OCI-LY3 (cell line): ENCODE measurements around the gene ESCO1.

Source experiments
- EZH2phosphoT487 ChIP-seq: fragments of 200-600 bp; shearing (Covaris generic); IDR thresholded peaks from 2 replicates; pipeline ENCODE4 v1.6.1; 2018; ENCODE audit warnings: antibody characterized with exemption, mixed run types, low read depth
- TF ChIP-seq, protein P1 (sequence below): fragments of 200-600, 300-600 bp; sonication (generic); IDR thresholded peaks from 2 replicates; pipeline ENCODE4 v1.5.1; 2014; ENCODE audit warnings: antibody characterized with exemption, low read length, low read depth

- TF ChIP-seq, protein P1, sequence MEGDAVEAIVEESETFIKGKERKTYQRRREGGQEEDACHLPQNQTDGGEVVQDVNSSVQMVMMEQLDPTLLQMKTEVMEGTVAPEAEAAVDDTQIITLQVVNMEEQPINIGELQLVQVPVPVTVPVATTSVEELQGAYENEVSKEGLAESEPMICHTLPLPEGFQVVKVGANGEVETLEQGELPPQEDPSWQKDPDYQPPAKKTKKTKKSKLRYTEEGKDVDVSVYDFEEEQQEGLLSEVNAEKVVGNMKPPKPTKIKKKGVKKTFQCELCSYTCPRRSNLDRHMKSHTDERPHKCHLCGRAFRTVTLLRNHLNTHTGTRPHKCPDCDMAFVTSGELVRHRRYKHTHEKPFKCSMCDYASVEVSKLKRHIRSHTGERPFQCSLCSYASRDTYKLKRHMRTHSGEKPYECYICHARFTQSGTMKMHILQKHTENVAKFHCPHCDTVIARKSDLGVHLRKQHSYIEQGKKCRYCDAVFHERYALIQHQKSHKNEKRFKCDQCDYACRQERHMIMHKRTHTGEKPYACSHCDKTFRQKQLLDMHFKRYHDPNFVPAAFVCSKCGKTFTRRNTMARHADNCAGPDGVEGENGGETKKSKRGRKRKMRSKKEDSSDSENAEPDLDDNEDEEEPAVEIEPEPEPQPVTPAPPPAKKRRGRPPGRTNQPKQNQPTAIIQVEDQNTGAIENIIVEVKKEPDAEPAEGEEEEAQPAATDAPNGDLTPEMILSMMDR, result no peak
- no peak for TF ChIP-seq EZH2phosphoT487
These were observed 54.1 kb downstream of the ESCO1 start for GRCh38 chr18:21546423-21546822.
